HEK293T (cell line): ENCODE measurements around the gene ELF4.

Source experiments
- ARNT ChIP-seq: fragments of 450-650 bp; IDR thresholded peaks from 2 replicates; pipeline ENCODE4 v1.6.1; 2017; ENCODE audit warnings: mild to moderate bottlenecking
- BHLHE40 ChIP-seq: fragments of 450-650 bp; IDR thresholded peaks from 2 replicates; pipeline ENCODE4 v1.6.1; 2016; ENCODE audit warnings: mild to moderate bottlenecking, moderate library complexity, borderline replicate concordance
- CTBP1 ChIP-seq: fragments of 450-650 bp; IDR thresholded peaks from 2 replicates; pipeline ENCODE4 v1.6.1; 2016; ENCODE audit warnings: borderline replicate concordance
- FOXA1 ChIP-seq: fragments of 450-650 bp; IDR thresholded peaks from 2 replicates; pipeline ENCODE4 v1.6.1; 2016; ENCODE audit warnings: mild to moderate bottlenecking
- FOXK2 ChIP-seq: fragments of 450-650 bp; IDR thresholded peaks from 2 replicates; pipeline ENCODE4 v1.6.1; 2016; ENCODE audit warnings: mild to moderate bottlenecking
- FOXM1 ChIP-seq: fragments of 450-650 bp; IDR thresholded peaks from 2 replicates; pipeline ENCODE4 v1.6.1; 2017; ENCODE audit warnings: mild to moderate bottlenecking, borderline replicate concordance
- LEF1 ChIP-seq: fragments of 450-650 bp; IDR thresholded peaks from 2 replicates; pipeline ENCODE4 v1.6.1; 2017; ENCODE audit warnings: mild to moderate bottlenecking, borderline replicate concordance
- NFRKB ChIP-seq: fragments of 450-650 bp; IDR thresholded peaks from 2 replicates; pipeline ENCODE4 v1.6.1; 2016; ENCODE audit warnings: mild to moderate bottlenecking, moderate library complexity
- PKNOX1 ChIP-seq: fragments of 450-650 bp; IDR thresholded peaks from 2 replicates; pipeline ENCODE4 v1.6.1; 2016
- SP1 ChIP-seq: fragments of 450-650 bp; IDR thresholded peaks from 2 replicates; pipeline ENCODE4 v1.6.1; 2017
- SUZ12 ChIP-seq: fragments of 450-650 bp; IDR thresholded peaks from 2 replicates; pipeline ENCODE4 v1.6.1; 2016; ENCODE audit warnings: mild to moderate bottlenecking
- ZNF384 ChIP-seq: fragments of 450-650 bp; IDR thresholded peaks from 2 replicates; pipeline ENCODE4 v1.6.1; 2016

DNA sequence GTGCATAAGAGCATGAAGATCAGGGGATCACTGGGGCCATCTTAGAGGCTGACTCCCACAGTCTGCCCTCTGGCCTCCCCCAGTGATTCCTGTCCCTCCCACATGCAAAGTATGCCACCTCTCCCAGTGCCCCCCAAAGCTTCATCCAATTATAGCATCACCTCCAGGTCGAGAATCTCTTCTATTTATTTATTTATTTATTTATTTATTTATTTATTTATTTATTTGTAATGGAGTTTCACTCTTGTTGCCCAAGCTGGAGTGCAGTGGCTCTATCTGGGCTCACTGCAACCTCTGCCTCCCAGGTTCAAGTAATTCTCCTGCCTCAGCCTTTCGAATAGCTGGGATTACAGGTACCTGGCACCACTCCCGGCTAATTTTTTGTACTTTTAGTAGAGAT, 77.7 kb downstream of the ELF4 start:
- no peak for TF ChIP-seq LEF1
- no peak for TF ChIP-seq FOXK2
- no peak for TF ChIP-seq SP1
- no peak for TF ChIP-seq BHLHE40
- no peak for TF ChIP-seq FOXA1
- no peak for TF ChIP-seq CTBP1
- TF ChIP-seq FOXM1 = no peak
- no peak for TF ChIP-seq ARNT
- TF ChIP-seq NFRKB = no peak
- TF ChIP-seq ZNF384 = no peak
- no peak for TF ChIP-seq PKNOX1
- no peak for TF ChIP-seq SUZ12
